IPS-NIHi7 (cell line): Measurements from ENCODE around the gene ARSI.
A peak's percentile ranks its signal among the peaks of the same experiment; 100 is the strongest.

Experiments
- DNase-seq: peaks from one replicate; pipeline ENCODE4 v3.0.0; 2012; ENCODE audit warnings: mixed read lengths; ENCODE audit errors: extremely low spot score

ARSI gene

DNA sequence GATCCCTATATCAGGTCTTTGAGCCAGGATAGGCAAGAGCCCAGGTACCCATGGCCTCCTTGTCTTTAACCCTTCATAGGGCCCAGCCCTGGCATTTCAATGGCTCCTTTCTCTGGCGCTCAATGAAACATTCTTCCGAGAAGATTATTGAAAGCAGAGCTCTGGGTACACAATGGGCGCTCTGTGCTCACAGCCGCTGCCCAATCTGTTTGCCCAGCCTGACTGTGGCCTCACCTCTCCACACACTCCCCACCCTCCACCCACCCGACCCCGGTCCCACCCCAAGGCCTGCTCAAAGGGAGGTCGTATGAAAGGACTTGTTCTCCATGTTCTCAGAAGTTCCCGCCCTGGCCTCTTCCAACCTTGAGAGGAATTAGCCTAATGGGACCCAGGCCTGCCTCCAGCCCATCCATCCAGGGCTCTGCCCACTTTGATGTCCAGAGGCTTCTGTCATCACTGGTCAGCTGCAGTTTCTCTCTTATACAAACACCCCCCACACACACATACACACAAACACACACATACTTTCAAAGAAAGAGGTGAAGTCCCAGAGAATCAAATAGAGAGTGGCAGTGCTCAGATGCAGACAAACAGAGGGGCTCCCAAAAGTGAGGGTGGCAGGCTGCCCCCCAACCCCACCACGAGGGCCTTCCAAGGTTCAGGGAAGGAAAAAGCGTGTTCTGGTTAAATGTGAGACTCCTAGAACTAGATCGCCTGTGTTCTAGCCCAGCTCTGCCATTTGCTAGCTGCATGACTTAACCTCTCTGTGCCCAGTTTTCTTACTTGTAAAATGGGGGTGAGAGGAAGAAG lies 5.1 kb upstream of the ARSI start:
- no peak for DNase-seq

GRCh38 chr5:150306775-150307174 lies 4.1 kb upstream of the ARSI start:
- DNase-seq, result no peak

GRCh38 chr5:150305557-150305956 lies 2.9 kb upstream of the ARSI start:
- no peak for DNase-seq

- no peak for DNase-seq
These were observed 2.4 kb upstream of the ARSI start for GRCh38 chr5:150305095-150305494.

- DNase-seq, result no peak
These were observed 1.9 kb upstream of the ARSI start for GRCh38 chr5:150304481-150305081.

DNA sequence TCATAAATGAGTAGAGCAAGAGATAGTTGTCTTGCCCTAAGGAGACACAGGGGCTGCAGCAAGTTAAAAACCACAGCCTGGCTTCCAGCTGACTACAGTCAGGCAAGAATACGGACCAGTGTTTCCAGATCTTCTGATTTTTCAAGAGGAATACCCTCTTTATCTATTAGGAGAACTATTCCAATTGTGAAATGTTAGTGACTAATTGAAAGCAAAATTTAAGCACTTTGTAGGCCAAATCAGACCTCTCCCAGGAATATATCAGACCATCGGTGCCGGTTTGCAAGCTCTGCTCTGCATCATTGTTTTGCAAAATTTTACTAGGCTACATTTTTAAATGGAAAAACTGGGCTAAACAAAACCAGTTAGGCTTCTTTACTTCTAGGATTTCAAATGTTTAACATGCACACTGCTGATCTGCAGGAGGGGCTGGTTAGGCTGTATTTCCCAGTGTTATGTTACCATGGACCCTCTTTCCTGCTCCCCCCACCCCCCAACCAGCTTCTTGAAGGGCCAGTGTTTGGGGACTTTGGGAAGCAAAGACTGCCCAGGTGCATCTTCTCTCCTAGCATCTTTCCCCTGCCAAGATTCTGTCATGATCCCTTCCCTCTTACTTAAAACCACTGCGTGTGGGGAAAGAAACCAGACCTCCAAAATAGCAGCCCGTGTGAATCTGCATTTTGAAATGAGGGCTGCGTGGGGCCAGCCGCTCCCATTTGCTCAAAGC lies 1.1 kb upstream of the ARSI start:
- no peak for DNase-seq

DNA sequence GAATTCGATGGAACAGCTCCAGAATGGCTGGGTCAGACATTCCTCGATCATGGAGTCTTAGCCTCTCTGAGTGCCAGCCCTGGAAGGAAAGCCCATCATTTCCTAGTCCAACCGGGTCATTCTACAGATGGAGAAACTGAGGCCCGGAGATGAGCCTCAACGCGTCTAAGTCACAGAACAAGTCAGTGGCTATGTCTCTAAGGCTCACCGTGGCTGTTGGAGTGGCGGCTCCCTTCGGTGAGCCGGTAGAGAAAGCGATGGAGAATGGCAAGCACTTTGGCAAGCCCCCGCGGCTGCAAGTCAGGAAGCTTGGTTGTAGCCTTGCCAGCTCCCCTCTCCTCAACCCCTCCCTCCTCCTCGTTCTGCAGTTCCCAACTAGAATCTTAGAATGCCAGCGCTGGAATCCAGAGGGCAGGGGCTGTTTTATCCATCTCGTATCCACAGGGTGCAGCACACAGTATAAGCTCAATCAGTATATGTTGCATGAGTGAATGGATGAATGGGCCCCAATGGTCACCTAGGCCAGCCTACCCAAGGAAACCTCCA lies 438 bp upstream of the ARSI start:
- peak; percentile 44 for DNase-seq

DNA sequence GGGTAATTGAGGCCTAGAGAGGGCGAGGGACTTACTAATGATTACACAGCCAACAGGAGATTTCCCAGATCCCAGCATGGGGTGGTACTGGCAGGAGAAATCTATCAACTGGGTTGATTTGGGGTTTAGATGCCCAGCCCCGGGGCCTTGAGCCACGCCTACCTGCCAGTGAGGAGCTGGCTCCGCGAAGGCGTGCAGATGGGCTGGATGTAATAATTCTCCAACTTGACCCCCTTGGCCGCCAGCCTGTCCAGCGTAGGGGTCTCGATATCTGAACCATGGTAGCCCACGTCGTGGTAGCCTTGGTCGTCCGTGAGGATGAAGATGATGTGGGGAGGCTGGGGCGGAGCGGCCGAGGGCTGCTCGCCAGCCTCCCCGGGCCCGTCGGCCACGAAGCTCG lies 804 bp downstream of the ARSI start:
- no peak for DNase-seq

DNA sequence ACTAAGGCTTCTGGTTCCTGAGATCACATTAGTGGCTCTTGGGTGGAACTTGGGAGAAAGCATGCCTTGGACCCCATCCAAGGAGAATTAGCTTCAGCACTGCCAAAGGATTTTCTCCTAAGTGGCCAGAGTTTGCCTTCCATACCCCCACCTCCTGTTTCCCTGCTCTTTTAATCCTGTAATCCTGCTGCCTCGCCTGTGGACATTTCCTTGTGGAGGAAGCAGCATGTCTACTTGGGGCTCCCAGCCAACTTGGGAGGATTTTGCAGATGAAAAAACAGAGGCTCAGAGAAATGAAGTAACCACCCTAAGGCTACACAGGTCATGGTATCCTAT lies 1.6 kb downstream of the ARSI start:
- no peak for DNase-seq

GRCh38 chr5:150300496-150301169 lies 2.1 kb downstream of the ARSI start:
- DNase-seq, result peak; percentile 50

DNA sequence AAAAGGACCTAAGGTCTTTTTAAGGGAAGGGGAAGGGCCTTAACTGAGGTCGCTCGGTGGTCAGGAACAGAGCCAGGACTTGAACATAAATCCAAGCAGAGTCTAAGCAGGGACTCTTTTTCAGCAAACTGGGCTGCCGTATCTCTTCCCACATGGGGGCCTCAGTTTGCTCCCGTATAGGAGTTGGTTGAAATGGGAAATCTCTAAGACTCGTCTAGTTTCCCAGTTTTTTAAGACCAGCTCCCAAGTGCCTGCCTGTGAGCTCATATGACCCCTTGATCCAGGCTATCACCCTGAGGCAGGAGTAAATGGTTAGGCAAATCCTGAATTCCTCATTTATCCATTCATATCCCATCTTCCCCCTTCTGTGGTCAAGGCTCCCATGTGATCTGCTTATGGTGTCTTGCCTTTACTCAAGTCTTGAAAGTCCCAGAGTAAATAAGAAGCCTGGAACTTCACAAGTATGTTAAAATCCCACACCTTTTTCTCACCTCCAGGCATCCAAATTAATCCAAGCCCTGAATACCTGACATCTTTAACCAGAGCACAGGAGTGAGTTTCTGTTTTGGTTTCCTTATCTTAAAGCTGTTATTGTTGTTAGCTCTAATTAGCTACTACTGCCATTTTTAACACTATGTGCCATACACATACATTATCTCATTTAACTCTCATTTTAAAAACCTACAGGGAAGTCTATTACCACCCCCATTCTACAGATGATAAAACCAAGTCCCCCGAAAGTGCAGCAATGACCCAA lies 3.0 kb downstream of the ARSI start:
- no peak for DNase-seq

GRCh38 chr5:150298701-150299451 lies 3.8 kb downstream of the ARSI start:
- no peak for DNase-seq

DNA sequence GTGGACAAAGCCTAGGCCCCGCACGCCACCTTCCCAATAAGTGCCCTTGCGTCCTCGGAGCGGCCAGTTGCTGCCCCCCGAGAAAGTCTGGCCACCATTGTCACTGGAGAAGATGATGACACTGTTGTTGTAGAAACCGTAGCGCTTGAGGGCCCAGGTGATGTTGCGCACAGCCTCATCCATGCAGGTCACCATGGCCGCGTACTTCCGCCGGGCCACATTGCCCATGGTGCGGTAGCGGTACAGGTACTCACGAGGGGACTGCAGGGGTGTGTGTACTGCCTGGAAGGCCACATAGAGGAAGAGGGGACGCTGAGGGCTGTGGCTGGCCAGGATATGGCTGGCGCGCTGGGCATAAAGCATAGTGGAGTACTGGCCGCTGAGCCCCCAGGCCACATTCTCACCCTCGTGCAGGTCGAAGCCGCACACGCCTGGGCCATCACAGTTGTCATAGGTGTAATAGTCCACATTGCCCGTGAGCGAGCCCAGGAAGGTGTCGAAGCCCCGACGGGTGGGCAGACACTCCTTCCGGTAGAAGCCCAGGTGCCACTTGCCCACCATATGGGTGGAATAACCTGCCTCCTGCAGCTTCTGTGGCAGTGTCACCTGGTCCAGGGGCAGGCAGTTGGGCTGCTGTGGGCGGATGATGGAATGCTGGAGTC lies 4.6 kb downstream of the ARSI start:
- no peak for DNase-seq

GRCh38 chr5:150297236-150297890 lies 5.3 kb downstream of the ARSI start:
- DNase-seq, result no peak

- no peak for DNase-seq
These were observed 6.2 kb downstream of the ARSI start for GRCh38 chr5:150296496-150296895.

GRCh38 chr5:150295741-150296486 lies 6.8 kb downstream of the ARSI start:
- no peak for DNase-seq

- no peak for DNase-seq
These were observed 7.5 kb downstream of the ARSI start for GRCh38 chr5:150295172-150295634.

- no peak for DNase-seq
These were observed 8.1 kb downstream of the ARSI start for GRCh38 chr5:150294551-150295071.
